Measurements from ENCODE around the gene FRRS1. TPM values are rescaled to one million over a fixed set of nuclear protein-coding genes. Genes with fewer than 3 reads are reported as not detected.

FRRS1 gene
- polyA plus RNA-seq, 3 donors: 0.61 to 2.1 (median 2.1) TPM

GRCh38 chr1:99737016-99737415, 29.4 kb downstream of the FRRS1 start:
- H3K27me3 Mint-ChIP-seq (ENCODE audit: low read depth in 3 of 3): no peaks in the 10 kb centered on the region
- H3K4me2 ChIP-seq (replicated peaks; ENCODE audit: extremely low read depth, low read length, poor library complexity, severe bottlenecking): no peak overlapping the region
- H3K9me3 Mint-ChIP-seq: no peaks in the 10 kb centered on the region
- H3K4me1 ChIP-seq (ENCODE audit: control insufficient read depth in 1 of 2, insufficient read depth in 2 of 2, low read length in 2 of 2): no peaks in the 10 kb centered on the region
- H3K36me3 ChIP-seq (replicated peaks in 1 of 2; ENCODE audit: control insufficient read depth in 1 of 2, insufficient read depth in 2 of 2, low read length in 2 of 2): peaks cover 28 to 48% of the 10 kb centered on the region in 2 donors
- H3K27ac Mint-ChIP-seq: no peak overlapping the region
- no peaks in the 10 kb centered on the region for H4K20me1 ChIP-seq (ENCODE audit: insufficient read depth, low read length)
- H3K9ac ChIP-seq (ENCODE audit: insufficient read depth, low read length, poor library complexity, severe bottlenecking): no peak overlapping the region
- no peak for DNase-seq
- no peak overlapping the region for H3K27ac ChIP-seq (ENCODE audit: low read depth in 1 of 2, low read length in 2 of 2)
- H3K4me3 Mint-ChIP-seq: no peak overlapping the region
- no peaks in the 10 kb centered on the region for H3K27me3 ChIP-seq (ENCODE audit: control insufficient read depth in 2 of 2, insufficient read depth in 2 of 2, low read length in 2 of 2)
- H2AFZ ChIP-seq (ENCODE audit: insufficient read depth, low read depth, low read length, poor library complexity, severe bottlenecking): no peak overlapping the region
- H3K4me3 ChIP-seq (replicated peaks in 1 of 3; ENCODE audit: low read depth in 2 of 3, low read length in 3 of 3): no peak overlapping the region
- intact Hi-C loops (cut with micrococcal nuclease): no loop called here
- H3K79me2 ChIP-seq (ENCODE audit: insufficient read depth, low read length): no peaks in the 10 kb centered on the region
- WGBS (ENCODE audit: insufficient coverage): 45% methylated on average over 3 of the region's 4 CpGs
- no peaks in the 10 kb centered on the region for H3K4me1 Mint-ChIP-seq
- TF ChIP-seq CTCF (IDR thresholded peaks at IDR 0.05): no peak
- H3K9me3 ChIP-seq (replicated peaks in 1 of 2; ENCODE audit: control insufficient read depth in 1 of 2, insufficient read depth in 1 of 2, low read length in 2 of 2): no peaks in the 10 kb centered on the region
- H3K36me3 Mint-ChIP-seq: peaks cover 56 to 61% of the 10 kb centered on the region in 2 donors

DNA sequence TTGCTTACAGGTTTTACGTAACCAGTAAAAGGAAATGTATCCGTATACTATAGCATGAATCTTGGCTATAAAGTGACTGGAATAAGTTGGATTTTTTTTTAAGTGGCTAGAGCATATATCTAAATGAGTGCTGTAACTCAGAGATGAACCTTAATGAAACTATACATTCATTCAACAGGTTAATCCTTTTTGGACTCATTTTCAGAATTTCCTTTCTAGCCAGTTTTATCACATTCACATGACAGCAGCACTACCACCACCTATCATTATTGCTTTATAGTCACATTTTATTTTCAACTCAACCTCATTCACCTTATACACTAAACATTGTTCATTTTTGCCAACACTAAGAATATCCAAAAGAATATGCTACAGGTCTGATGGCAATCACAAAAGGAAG, 30.6 kb downstream of the FRRS1 start:
- Histone ChIP-seq H4K20me1 (ENCODE audit: insufficient read depth, low read length) (no peaks in the 10 kb centered on the region), H3K9me3 (replicated peaks in 1 of 2; ENCODE audit: control insufficient read depth in 1 of 2, insufficient read depth in 1 of 2, low read length in 2 of 2) (no peaks in the 10 kb centered on the region), H3K36me3 (replicated peaks in 1 of 2; ENCODE audit: control insufficient read depth in 1 of 2, insufficient read depth in 2 of 2, low read length in 2 of 2) (peaks cover 17 to 36% of the 10 kb centered on the region in 2 donors), H3K79me2 (ENCODE audit: insufficient read depth, low read length) (no peaks in the 10 kb centered on the region), H3K27ac (ENCODE audit: low read depth in 1 of 2, low read length in 2 of 2) (no peak overlapping the region), H3K9ac (ENCODE audit: insufficient read depth, low read length, poor library complexity, severe bottlenecking) (no peak overlapping the region), H2AFZ (ENCODE audit: insufficient read depth, low read depth, low read length, poor library complexity, severe bottlenecking) (no peak overlapping the region), H3K4me3 (replicated peaks in 1 of 3; ENCODE audit: low read depth in 2 of 3, low read length in 3 of 3) (no peak overlapping the region), H3K4me1 (ENCODE audit: control insufficient read depth in 1 of 2, insufficient read depth in 2 of 2, low read length in 2 of 2) (no peaks in the 10 kb centered on the region), H3K27me3 (ENCODE audit: control insufficient read depth in 2 of 2, insufficient read depth in 2 of 2, low read length in 2 of 2) (no peaks in the 10 kb centered on the region), H3K4me2 (replicated peaks; ENCODE audit: extremely low read depth, low read length, poor library complexity, severe bottlenecking) (no peak overlapping the region)
- WGBS (ENCODE audit: insufficient coverage): no CpG with 5 or more reads among the region's 2 CpGs
- H3K27ac Mint-ChIP-seq: no peak overlapping the region
- peaks cover 46 to 54% of the 10 kb centered on the region in 2 donors for H3K36me3 Mint-ChIP-seq
- intact Hi-C loops (cut with micrococcal nuclease): no loop called here
- H3K4me1 Mint-ChIP-seq: no peaks in the 10 kb centered on the region
- no peak for DNase-seq
- no peak overlapping the region for H3K4me3 Mint-ChIP-seq
- H3K27me3 Mint-ChIP-seq (ENCODE audit: low read depth in 3 of 3): no peaks in the 10 kb centered on the region
- H3K9me3 Mint-ChIP-seq: no peaks in the 10 kb centered on the region
- TF ChIP-seq CTCF (IDR thresholded peaks at IDR 0.05): no peak
